GM21786 (cell line): ENCODE data around the gene MKS1.

ENCODE experiments used
- ATAC-seq: cut with Tn5 transposase; IDR thresholded peaks from one replicate; pipeline ENCODE4 v1.9.1; 2021; ENCODE audit not compliant: unreplicated experiment

The MKS1 gene

GRCh38 chr17:58219007-58219788 lies at the start of gene MKS1:
MKS1 (minus strand) TSS chr17:58219255; CDS start chr17:58219230, 25 bp downstream.
- peak; percentile 97 for ATAC-seq

DNA sequence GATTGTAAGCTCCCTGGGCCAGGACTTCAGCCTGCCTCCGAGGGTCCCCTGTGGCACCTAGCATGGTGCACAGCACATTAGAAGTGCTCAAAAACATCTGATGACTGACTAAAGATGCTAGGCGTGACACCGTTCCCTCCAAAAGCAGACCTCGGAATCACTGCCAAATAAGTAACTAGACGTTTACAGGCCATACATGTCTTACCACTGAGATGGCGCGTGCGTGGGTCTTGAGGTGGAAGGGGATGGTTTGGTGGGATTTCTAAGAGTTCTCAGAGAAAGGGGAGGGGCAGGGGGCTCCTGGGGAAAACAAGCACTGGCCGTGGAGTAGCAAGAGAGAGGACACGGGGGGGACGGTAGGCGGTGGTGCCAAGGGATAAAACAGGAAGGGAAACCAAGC lies 49.3 kb upstream of the MKS1 start:
- ATAC-seq: no peak

DNA sequence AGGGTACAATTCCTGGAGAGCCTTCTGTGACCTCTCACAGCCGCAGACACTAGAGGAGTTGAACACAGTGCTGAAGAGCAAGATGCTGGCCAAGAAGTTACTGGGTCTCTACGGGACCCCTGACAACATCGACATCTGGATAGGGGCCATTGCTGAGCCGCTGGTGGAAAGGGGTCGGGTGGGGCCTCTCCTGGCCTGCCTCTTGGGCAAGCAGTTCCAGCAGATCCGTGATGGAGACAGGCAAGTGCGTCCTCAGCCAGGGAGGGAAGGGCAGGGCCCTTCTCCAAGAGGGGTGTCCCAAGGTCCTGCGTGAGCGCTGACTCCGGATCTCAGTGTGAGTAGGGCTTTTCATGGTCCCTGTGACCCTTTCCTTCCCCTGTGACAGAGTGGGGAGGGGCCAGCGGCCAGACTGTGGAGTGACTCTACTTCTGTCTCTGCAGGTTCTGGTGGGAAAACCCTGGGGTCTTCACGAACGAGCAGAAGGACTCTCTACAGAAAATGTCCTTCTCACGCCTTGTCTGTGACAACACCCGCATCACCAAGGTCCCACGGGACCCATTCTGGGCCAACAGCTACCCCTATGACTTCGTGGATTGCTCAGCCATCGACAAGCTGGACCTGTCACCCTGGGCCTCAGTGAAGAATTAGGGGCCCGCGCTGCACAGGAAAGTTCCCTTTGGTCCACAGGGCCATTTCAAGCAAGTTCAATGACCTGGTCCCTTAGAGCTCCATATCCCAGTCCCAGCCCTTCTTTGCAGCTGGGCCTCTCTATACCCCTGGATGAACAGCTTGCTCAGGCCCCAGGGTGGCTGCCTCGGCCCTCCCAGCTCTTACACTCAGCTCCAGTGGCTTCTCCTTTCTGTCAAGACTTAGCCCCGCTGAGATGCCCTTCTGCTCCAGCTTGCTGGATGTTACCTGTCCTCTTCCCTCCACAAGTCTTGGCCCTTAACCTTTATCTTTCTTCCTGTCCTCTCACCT lies 48.6 kb upstream of the MKS1 start:
- no peak for ATAC-seq

- ATAC-seq: no peak
These were observed 47.1 kb upstream of the MKS1 start for GRCh38 chr17:58265902-58266875.

DNA sequence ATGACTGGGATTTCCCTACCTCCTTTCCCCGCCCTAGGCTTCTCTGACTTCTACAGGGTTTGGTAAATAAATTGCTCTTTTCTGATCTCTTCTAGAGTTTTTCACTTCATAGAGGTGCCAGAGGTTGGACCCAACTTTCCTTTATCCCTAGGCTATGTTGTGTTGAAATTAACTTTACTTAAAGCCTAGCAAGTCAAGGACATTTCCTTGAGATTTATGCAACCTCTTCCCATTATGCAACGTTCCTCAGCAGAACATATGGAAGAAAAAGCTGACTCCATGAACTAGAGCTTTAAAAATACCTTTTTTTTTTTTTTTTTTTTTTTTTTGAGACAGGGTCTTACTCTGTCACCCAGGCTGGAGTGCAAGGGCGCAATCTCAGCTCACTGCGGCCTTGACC lies 46.2 kb upstream of the MKS1 start:
- no peak for ATAC-seq

GRCh38 chr17:58264407-58265103 lies 45.5 kb upstream of the MKS1 start:
- no peak for ATAC-seq

DNA sequence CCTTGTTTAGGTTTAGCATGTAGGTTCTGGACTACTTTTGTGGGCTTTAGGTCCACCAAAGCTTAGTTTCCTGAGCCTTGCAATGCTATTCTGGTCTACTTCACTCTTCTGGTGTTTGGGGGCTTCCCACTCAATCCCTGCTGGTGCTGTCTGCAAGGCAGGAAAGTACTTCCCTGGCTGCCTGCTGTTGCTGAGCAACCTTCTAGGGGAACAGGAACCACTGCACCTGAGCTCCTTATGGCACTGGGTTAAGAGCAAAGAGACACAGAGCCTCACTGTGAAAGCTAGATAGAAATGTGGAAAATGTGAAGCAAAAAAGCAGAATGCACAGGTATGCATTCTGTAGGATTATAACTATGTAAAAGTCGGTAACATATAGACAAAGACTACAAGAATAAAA lies 44.7 kb upstream of the MKS1 start:
- ATAC-seq: no peak

DNA sequence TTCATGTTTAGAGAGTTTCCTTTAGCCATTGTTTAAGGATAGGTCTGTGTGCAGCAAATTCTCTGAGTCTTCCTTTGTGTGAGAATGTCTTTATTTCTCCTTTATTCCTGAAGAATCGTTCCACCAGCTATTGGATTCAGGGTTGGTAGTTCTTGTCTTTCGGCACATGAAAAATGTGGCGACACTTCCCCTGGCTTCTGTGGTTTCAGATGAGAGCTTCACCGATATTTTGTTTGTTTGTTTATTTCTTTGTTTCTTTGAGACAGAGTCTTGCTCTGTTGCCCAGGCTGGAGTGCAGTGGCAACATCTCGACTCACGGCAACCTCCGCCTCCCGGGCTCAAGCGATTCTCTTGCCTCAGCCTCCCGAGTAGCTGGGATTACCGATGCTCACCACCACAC lies 43.1 kb upstream of the MKS1 start:
- no peak for ATAC-seq

DNA sequence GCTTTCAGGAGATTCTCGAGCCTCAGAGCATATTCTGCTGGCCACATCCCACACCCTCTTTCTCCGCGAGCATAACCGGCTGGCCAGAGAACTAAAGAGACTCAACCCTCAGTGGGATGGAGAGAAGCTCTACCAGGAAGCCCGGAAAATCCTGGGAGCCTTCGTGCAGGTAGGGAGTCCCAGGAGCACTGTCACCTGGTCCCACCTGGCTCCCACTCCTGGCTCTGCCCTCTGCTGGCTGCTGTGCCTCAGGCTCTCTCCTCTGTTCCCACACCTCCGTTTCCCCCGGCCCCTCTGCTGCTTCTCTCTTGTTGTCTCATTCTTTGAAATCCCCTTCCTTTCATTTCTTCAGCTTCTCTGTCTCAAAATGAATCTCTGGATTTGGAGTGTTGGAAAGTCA lies 35.7 kb upstream of the MKS1 start:
- no peak for ATAC-seq

- no peak for ATAC-seq
These were observed 34.0 kb upstream of the MKS1 start for GRCh38 chr17:58253082-58253481.

DNA sequence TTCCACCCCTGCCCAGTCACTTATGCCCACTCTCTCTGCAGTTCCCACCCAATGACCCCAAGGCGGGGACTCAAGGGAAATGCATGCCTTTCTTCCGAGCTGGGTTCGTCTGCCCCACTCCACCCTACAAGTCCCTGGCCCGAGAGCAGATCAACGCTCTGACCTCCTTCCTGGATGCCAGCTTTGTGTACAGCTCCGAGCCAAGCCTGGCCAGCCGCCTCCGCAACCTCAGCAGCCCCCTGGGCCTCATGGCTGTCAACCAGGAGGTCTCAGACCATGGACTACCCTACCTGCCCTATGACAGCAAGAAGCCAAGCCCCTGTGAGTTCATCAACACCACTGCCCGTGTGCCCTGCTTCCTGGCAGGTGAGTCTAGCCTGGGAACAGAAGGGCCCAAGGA lies 33.1 kb upstream of the MKS1 start:
- no peak for ATAC-seq

DNA sequence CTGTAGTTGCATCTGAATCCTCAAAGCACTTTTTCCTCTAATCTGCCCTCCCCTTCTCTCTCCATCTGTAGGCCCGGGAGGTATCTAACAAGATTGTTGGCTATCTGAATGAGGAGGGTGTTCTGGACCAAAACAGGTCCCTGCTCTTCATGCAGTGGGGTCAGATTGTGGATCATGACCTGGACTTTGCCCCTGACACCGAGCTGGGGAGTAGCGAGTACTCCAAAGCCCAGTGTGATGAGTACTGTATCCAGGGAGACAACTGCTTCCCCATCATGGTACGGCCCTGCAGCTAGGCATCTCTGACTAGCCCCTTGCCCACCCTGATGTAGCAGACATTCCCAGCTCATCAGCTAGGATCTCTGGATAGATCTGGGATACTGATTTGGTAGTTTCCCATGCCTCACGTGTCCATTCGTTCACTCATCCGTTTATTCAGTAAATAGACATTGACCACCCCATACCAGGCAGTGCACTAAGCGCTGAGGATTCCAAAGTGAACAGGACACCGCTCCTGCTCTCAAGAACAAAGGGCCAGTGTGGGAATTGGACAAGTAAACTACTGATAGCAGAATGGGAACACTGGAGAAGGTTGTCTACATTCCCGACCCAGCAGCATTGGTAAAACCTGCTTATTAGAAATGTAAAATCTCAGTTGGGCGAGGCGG lies 31.4 kb upstream of the MKS1 start:
- no peak for ATAC-seq

GRCh38 chr17:58249270-58250133 lies 30.4 kb upstream of the MKS1 start:
- no peak for ATAC-seq

DNA sequence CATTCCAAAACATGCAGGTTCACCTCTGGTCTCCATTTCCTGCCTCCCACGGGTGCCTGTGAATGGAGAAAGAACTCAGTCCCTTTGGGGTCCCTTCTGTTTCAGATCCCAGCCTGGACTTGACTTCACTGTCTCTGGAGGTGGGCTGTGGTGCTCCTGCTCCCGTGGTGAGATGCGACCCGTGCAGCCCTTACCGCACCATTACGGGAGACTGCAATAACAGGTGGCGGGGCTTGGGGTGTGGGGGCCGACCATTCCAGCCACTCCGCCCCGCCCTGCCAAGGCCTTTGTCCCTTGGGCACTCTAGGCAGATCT lies 29.9 kb upstream of the MKS1 start:
- no peak for ATAC-seq

DNA sequence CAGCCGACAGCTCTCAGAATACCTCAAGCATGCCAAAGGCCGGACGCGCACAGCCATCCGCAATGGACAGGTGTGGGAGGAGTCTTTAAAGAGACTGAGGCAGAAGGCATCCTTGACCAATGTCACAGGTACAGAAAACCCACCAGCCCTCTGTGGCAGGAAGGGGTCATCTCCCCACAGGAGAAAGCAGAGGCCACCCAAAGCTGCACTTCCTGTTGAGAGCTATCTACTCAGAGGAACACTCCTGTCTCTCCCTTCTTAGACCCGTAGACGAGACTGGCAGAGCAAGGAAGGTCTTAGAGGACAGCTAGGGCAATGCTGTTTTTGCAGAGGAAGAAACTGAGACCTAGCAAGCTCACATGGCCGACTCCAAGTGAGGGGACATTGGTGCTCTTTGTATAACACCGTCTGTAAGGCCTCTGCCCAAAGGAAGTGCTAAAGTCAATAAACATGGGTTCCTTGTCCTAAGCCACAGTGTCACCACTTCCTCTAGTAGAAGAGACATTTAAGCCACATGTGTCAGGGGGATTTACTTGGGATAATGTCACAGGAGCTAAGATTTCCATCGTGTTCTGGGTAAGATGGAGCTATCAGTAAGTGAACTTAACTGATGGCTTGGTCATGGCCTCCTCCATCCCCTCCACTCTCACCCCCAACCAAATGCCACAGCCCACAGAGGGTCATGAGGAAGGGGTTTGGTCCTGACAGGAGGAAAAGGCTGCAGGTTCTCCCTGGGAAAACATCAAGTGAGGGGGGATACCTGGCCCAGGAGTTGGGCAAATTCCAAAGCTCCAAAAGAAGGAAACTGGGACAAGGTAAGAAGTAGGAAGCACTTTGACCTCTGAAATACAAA lies 28.7 kb upstream of the MKS1 start:
- no peak for ATAC-seq

- no peak for ATAC-seq
These were observed 27.7 kb upstream of the MKS1 start for GRCh38 chr17:58246781-58247180.

DNA sequence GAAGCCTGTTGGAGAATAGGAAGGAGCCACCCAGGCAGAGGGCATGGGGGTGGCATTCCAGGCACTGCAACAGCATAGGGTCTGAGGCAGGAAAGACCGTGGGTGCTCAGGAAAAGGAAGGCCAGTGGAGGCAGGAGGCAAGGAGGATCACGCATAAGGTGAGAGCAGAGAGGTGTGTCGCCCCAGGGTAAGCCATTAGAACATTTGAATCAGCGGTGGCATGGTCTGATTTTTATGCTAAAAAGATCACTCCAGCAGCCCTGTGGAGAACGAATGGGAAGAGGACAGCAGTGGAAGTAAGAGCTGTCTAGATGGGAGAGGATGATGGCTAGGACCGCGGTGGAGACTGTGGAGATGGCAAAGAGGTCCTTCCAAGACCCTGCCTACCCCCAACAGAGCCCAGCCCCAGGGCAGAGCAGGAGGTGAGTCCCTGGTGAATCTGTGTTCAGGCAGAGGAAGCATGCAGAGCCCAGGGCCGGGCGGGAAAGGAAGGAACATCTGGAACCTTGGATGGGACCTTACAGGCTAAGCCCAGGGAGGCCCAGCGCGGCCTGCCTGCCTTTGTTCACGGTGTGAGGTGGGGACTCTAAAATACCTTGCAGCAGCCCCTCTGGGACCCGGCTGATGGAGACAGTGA lies 27.2 kb upstream of the MKS1 start:
- no peak for ATAC-seq
